ENCODE measurements around the gene LRRK1. TPM values are rescaled to one million over a fixed set of nuclear protein-coding genes. Genes with fewer than 3 reads are reported as not detected.

Gene LRRK1
- total RNA-seq, result 1 to 10 TPM in 1 of 2 donors, under 1 TPM in 1; 0.74 to 1.2 TPM

GRCh38 chr15:100918690-100919480, at the start of gene LRRK1:
LRRK1 (plus strand) TSS chr15:100919357; CDS start chr15:100924633, 5,276 bp downstream.
- DNase-seq (peak; percentile 28 to 39), ATAC-seq (replicated peaks in 1 of 2) (peak; percentile 56 to 59)
- Mint-ChIP-seq H3K9me3 (no peaks in the 10 kb centered on the region), H3K27me3 (ENCODE audit: low read depth) (peaks cover 69% of the 10 kb centered on the region), H3K4me3 (peak within 1 kb of the TSS; percentile 87 to 89), H3K27ac (no peak within 1 kb of the TSS), H3K4me1 (ENCODE audit: low read depth) (peaks cover 25% of the 10 kb centered on the region), H3K36me3 (ENCODE audit: insufficient read depth in 2 of 2) (no peaks in the 10 kb centered on the region)

DNA sequence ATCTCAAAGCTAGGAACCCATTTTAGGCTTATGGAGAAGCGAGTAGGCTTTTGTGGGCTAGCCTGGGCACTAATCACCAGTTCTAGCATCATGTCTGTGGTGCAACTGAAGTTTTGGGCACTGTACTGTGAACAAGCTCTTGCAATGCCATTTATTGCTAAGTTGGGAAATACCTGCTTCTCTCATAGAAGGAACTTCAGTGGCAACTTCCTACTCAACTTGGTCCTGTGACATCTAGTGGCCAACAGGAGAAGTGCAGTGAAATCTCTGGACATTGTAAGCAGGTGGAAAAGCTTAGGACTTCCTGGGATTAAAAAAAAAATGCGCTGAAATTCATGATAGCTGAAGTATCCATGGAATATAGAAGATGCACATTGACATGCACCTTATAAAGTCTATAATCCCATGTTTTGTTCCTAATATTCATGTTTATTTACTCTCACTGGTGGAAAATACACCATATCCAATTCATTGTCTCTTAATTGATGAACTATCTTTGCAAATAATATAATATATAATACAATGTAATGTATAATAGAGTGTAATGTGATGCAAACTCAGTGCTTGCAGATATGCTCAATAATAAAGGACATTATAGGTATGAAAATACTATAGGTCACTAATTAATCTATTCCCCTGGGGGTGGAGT, 46.0 kb upstream of the LRRK1 start:
- no peaks in the 10 kb centered on the region for H3K4me1 Mint-ChIP-seq (ENCODE audit: low read depth)
- DNase-seq, result peak; percentile 50 to 51
- peaks cover 33% of the 10 kb centered on the region for H3K27me3 Mint-ChIP-seq (ENCODE audit: low read depth)
- no peaks in the 10 kb centered on the region for H3K36me3 Mint-ChIP-seq (ENCODE audit: insufficient read depth in 2 of 2)
- ATAC-seq (replicated peaks in 1 of 2), result peak; percentile 45 to 55
- H3K4me3 Mint-ChIP-seq, result no peak overlapping the region
- H3K9me3 Mint-ChIP-seq, result peaks cover 4 to 5% of the 10 kb centered on the region in 2 donors
- H3K27ac Mint-ChIP-seq, result no peak overlapping the region

DNA sequence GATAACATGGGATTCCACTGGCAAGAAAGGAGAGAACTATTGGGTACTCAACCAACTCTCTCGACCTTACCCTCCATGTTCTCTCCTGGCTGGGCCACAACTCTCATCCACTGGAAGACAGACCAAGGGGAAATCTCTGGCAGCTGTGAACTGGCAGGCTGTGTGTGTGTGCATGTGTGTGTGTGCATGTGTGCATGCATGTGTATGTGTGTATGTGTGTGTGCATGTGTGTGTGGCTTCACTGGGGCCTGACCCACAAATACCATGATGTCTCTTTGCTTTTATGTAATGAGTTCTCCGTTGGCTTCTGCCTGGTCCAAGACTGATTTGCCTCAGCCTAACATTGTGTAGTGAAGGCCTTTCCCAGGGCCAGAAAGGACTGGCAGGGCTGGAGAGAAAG, 43.7 kb upstream of the LRRK1 start:
- Mint-ChIP-seq H3K4me1 (ENCODE audit: low read depth) (no peaks in the 10 kb centered on the region), H3K9me3 (no peaks in the 10 kb centered on the region), H3K27me3 (ENCODE audit: low read depth) (peaks cover 44% of the 10 kb centered on the region), H3K36me3 (ENCODE audit: insufficient read depth in 2 of 2) (peaks cover 0 to 2% of the 10 kb centered on the region in 2 donors), H3K4me3 (no peak overlapping the region), H3K27ac (no peak overlapping the region)
- no peak for DNase-seq
- ATAC-seq (replicated peaks in 1 of 2), result no peak

DNA sequence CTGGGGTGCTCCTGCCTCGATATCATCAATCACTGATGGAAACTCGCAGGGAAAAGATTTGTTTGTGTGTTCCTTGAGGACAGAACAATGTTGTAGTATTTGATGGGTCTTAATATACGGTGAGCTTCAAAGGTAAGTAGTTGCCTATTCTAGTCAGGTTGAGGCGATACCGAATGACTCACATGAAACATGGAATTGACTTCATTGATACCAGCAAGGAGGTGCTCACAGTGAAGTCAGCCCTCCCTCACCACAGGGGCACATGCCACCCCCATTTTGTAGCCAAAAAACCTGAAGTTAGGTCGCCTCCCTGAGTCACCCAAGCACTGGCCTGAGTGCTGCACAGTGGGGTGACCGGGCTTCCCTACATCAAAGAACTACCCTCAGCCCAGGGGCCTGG, 43.2 kb upstream of the LRRK1 start:
- ATAC-seq (replicated peaks in 1 of 2) (no peak), DNase-seq (no peak)
- peaks cover 0 to 2% of the 10 kb centered on the region in 2 donors for H3K36me3 Mint-ChIP-seq (ENCODE audit: insufficient read depth in 2 of 2)
- H3K27me3 Mint-ChIP-seq (ENCODE audit: low read depth), result peaks cover 49% of the 10 kb centered on the region
- no peaks in the 10 kb centered on the region for H3K4me1 Mint-ChIP-seq (ENCODE audit: low read depth)
- H3K27ac Mint-ChIP-seq, result no peak overlapping the region
- H3K4me3 Mint-ChIP-seq, result no peak overlapping the region
- no peaks in the 10 kb centered on the region for H3K9me3 Mint-ChIP-seq

- Mint-ChIP-seq H3K4me1 (ENCODE audit: low read depth) (no peaks in the 10 kb centered on the region), H3K27me3 (ENCODE audit: low read depth) (peaks cover 64% of the 10 kb centered on the region), H3K36me3 (ENCODE audit: insufficient read depth in 2 of 2) (peaks cover 0 to 2% of the 10 kb centered on the region in 2 donors)
Observed at GRCh38 chr15:100877551-100877950, 41.6 kb upstream of the LRRK1 start.

GRCh38 chr15:100878130-100878529, 41.0 kb upstream of the LRRK1 start:
- H3K4me3 Mint-ChIP-seq, result peak overlapping the region; percentile 52 to 71
- no peaks in the 10 kb centered on the region for H3K4me1 Mint-ChIP-seq (ENCODE audit: low read depth)
- no peaks in the 10 kb centered on the region for H3K9me3 Mint-ChIP-seq
- ATAC-seq (replicated peaks in 1 of 2) (no peak), DNase-seq (no peak)
- no peak overlapping the region for H3K27ac Mint-ChIP-seq
- H3K36me3 Mint-ChIP-seq (ENCODE audit: insufficient read depth in 2 of 2), result peaks cover 0 to 2% of the 10 kb centered on the region in 2 donors
- H3K27me3 Mint-ChIP-seq (ENCODE audit: low read depth), result peaks cover 70% of the 10 kb centered on the region

More at GRCh38 chr15:100877551-100877950, 41.6 kb upstream of the LRRK1 start:
- no peak for ATAC-seq (replicated peaks in 1 of 2)
- Mint-ChIP-seq H3K9me3 (no peaks in the 10 kb centered on the region), H3K27ac (no peak overlapping the region), H3K4me3 (no peak overlapping the region)
- DNase-seq, result no peak

DNA sequence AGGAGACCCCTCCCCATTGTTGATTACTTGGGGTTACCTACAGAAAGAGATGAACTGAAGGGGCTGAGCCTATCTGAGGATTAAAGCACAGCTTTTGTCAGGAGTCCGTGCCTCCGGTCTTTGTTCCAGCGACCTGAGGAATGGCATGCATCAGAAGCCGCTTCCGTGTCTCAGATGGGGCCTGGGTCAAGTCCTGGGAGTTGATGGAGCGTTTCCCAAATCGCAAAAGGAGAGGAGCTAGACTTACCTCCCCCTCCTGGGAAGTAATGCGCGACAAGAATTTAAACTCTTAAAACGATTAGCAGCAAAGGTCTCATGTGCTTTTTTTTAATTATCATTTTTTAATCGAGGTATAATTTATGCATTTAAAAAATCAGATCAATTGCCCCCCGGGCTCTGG, 40.5 kb upstream of the LRRK1 start:
- ATAC-seq (replicated peaks in 1 of 2), result no peak
- Mint-ChIP-seq H3K27me3 (ENCODE audit: low read depth) (peaks cover 74% of the 10 kb centered on the region), H3K4me1 (ENCODE audit: low read depth) (no peaks in the 10 kb centered on the region)

DNA sequence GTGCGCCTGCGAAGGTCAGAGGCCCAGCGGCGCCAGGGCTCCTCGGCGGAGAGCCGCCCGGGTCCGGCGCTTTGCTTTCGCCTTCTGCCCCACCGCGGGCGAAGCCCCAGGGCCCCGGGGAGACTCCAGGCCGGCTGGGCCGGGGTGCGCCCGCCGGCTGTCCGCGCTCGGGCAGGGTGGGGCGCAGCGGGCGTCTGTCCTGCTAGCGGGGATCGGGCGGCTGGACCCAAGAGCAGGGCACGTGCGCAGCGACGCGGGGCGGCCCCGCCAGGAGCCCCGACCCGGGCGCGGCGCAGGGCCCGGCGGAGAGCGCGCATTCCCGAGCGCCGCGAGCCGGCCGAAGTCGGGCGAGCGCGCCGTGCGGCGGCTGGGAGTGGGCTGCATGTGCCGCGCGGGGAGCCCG, 40.1 kb upstream of the LRRK1 start:
- no peaks in the 10 kb centered on the region for H3K9me3 Mint-ChIP-seq
- ATAC-seq (replicated peaks in 1 of 2) (peak; percentile 8 to 19), DNase-seq (no peak)
- H3K4me1 Mint-ChIP-seq (ENCODE audit: low read depth), result no peaks in the 10 kb centered on the region
- H3K27ac Mint-ChIP-seq, result no peak overlapping the region
- peaks cover 74% of the 10 kb centered on the region for H3K27me3 Mint-ChIP-seq (ENCODE audit: low read depth)
- H3K4me3 Mint-ChIP-seq, result peak overlapping the region in 1 of 2 donors; percentile 71
- H3K36me3 Mint-ChIP-seq (ENCODE audit: insufficient read depth in 2 of 2), result peaks cover 0 to 2% of the 10 kb centered on the region in 2 donors

More for the DNA sequence above, 40.5 kb upstream of the LRRK1 start:
- Mint-ChIP-seq H3K36me3 (ENCODE audit: insufficient read depth in 2 of 2) (peaks cover 0 to 2% of the 10 kb centered on the region in 2 donors), H3K9me3 (no peaks in the 10 kb centered on the region), H3K27ac (no peak overlapping the region), H3K4me3 (peak overlapping the region; percentile 52 to 71)
- no peak for DNase-seq

GRCh38 chr15:100879464-100880138, 39.6 kb upstream of the LRRK1 start, which contains the start of gene ALDH1A3:
ALDH1A3 (plus strand) TSS chr15:100879831; CDS start chr15:100879908, 77 bp downstream.
- H3K27ac Mint-ChIP-seq, result no peak within 1 kb of the TSS
- H3K4me1 Mint-ChIP-seq (ENCODE audit: low read depth), result no peaks in the 10 kb centered on the region
- peaks cover 79% of the 10 kb centered on the region for H3K27me3 Mint-ChIP-seq (ENCODE audit: low read depth)
- ATAC-seq (replicated peaks in 1 of 2) (peak; percentile 51 to 79), DNase-seq (peak; percentile 23 to 28)
- no peaks in the 10 kb centered on the region for H3K9me3 Mint-ChIP-seq
- H3K36me3 Mint-ChIP-seq (ENCODE audit: insufficient read depth in 2 of 2), result peaks cover 0 to 2% of the 10 kb centered on the region in 2 donors
- peak within 1 kb of the TSS; percentile 52 to 71 for H3K4me3 Mint-ChIP-seq

DNA sequence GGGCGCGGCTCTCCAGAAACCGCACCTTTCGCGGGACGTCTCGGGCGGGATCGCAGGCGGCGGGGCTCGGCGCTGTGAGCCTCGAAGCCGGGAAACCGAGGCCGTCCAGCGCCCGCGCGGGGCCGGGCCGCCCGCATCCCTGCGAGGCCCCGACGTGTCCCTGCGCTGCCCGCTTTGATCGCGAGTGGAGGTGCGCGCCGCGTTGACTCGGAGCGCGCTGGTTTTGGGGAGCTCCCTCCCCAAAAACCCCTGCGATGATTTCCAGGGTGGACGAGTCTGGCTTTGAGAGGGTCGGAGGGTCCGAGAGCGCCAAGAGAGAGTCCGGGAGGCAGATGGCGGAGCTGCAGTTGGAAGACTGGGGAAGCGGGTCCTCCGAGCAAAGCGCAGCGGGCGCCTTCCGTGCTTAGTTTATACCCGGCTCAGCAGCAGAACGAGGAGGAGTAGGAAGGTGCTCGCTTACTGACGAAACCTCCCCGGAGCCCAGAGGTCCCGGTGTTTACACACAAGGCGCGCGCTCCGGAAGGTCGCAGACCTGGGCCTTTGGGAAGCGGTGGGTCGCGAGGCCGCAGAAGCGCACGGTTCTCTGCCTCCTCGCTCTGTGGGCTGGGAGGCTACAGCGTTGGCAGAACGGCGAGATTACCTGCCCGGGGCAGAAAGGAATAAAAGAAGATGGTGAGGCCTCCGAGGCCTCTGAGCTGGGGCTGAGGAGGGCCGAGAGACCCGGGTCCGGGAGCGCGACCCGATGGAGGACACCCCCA, 38.8 kb upstream of the LRRK1 start:
- ATAC-seq (replicated peaks in 1 of 2), result no peak
- DNase-seq, result no peak
- no peaks in the 10 kb centered on the region for H3K4me1 Mint-ChIP-seq (ENCODE audit: low read depth)
- H3K36me3 Mint-ChIP-seq (ENCODE audit: insufficient read depth in 2 of 2), result peaks cover 0 to 2% of the 10 kb centered on the region in 2 donors
- H3K4me3 Mint-ChIP-seq, result peak overlapping the region; percentile 59 to 67
- H3K27ac Mint-ChIP-seq, result no peak overlapping the region
- H3K27me3 Mint-ChIP-seq (ENCODE audit: low read depth), result peaks cover 86% of the 10 kb centered on the region
- H3K9me3 Mint-ChIP-seq, result no peaks in the 10 kb centered on the region

DNA sequence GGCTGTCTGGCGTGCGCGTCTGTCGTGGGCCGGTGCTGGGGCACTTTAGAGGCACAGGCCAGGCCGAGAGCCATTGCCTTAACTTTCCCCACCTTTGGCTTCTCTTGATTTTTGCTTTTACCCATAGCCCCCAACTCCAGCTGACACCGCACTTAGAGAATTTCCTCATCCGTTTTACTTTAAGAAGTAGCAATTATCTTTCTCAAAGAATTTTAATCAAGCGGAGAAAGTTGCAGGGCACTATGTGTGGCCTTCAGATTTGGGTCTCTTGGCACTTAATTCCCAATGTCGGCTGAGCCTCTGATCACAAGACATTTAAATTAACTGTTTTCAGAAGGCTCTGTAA, 38.3 kb upstream of the LRRK1 start:
- Mint-ChIP-seq H3K27ac (no peak overlapping the region), H3K27me3 (ENCODE audit: low read depth) (peaks cover 86% of the 10 kb centered on the region)

DNA sequence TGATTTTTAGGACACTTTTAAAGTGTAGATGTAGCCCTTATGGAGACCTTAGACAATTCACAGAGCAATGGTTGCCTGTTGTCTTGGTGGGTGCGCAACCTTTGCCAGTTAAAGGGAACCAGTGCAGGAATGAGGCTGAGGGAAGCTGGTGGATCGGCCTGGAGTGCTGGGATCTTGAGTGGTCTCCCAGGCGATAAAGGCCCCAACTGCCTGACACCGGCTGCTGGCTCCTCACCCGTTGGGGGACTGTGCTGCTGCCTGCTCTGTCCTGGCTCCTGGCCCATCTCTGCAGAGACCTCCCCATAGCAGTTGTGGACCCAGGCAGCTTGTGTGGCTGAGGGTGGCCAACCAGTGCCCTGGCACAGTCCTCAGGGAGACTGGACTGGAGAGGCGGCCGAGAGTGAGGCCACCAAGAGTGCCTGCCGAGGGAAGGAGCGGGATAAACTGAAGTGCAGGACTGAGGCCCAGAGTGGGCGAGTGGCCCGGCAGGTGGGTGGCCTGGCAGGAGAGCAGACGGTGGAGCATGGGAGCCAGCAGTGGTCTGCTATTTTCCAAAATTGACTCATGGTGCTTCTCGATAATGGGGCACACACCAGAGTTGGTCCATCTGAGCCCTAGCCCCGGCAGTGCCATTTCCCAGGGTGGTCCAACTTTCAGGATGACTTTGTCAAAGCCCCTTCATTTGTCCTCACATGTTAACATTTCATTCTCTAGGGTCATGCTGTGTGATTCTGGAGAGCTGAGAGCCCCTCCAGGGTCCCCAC, 37.4 kb upstream of the LRRK1 start:
- Mint-ChIP-seq H3K4me1 (ENCODE audit: low read depth) (no peaks in the 10 kb centered on the region), H3K4me3 (no peak overlapping the region), H3K27me3 (ENCODE audit: low read depth) (peaks cover 79% of the 10 kb centered on the region), H3K27ac (no peak overlapping the region), H3K9me3 (no peaks in the 10 kb centered on the region), H3K36me3 (ENCODE audit: insufficient read depth in 2 of 2) (peaks cover 0 to 2% of the 10 kb centered on the region in 2 donors)
- DNase-seq, result no peak
- no peak for ATAC-seq (replicated peaks in 1 of 2)

More for the DNA sequence above, 38.3 kb upstream of the LRRK1 start:
- ATAC-seq (replicated peaks in 1 of 2) (no peak), DNase-seq (no peak)
- Mint-ChIP-seq H3K9me3 (no peaks in the 10 kb centered on the region), H3K36me3 (ENCODE audit: insufficient read depth in 2 of 2) (peaks cover 0 to 2% of the 10 kb centered on the region in 2 donors), H3K4me1 (ENCODE audit: low read depth) (no peaks in the 10 kb centered on the region), H3K4me3 (peak overlapping the region; percentile 59 to 67)

All from activated T-cell treated with anti-CD3 and anti-CD28 coated beads, Interleukin-2, amount 50 U/mL, for 72 hours (primary cell).